GM21381 (cell line): ENCODE measurements around the gene CYB5R3.
A peak's percentile ranks its signal among the peaks of the same experiment; 100 is the strongest.
"Not testable (repeated sequence)": the region's sequence is repeated elsewhere in the genome, so short reads cannot be mapped to it uniquely, and the experiment has no call there.

Source experiments
- ATAC-seq: cut with Tn5 transposase; IDR thresholded peaks from one replicate; pipeline ENCODE4 v1.9.1; 2021; ENCODE audit warnings: mild to moderate bottlenecking, moderate library complexity; ENCODE audit not compliant: unreplicated experiment

The CYB5R3 gene

GRCh38 chr22:42626431-42626830 lies 22.8 kb downstream of the CYB5R3 start:
- ATAC-seq: no peak

- no peak for ATAC-seq
These were observed 23.8 kb downstream of the CYB5R3 start for GRCh38 chr22:42625416-42625815.

- no peak for ATAC-seq
These were observed 24.6 kb downstream of the CYB5R3 start for GRCh38 chr22:42624551-42625106.

GRCh38 chr22:42623756-42624441 lies 25.3 kb downstream of the CYB5R3 start:
- no peak for ATAC-seq

GRCh38 chr22:42623301-42623751 lies 25.9 kb downstream of the CYB5R3 start:
- no peak for ATAC-seq

GRCh38 chr22:42622061-42622710 lies 27.0 kb downstream of the CYB5R3 start:
- no peak for ATAC-seq

GRCh38 chr22:42621505-42622002 lies 27.6 kb downstream of the CYB5R3 start:
- ATAC-seq: no peak

- ATAC-seq: no peak
These were observed 29.1 kb downstream of the CYB5R3 start for GRCh38 chr22:42620084-42620483.

- no peak for ATAC-seq
These were observed 29.7 kb downstream of the CYB5R3 start for GRCh38 chr22:42619261-42620063.

GRCh38 chr22:42617155-42617983 lies 31.8 kb downstream of the CYB5R3 start:
- ATAC-seq: no peak

- ATAC-seq: not testable (repeated sequence)
These were observed 33.4 kb downstream of the CYB5R3 start for GRCh38 chr22:42615860-42616175.

GRCh38 chr22:42615092-42615859 lies 33.9 kb downstream of the CYB5R3 start:
- peak; percentile 52 for ATAC-seq

GRCh38 chr22:42614312-42615091 lies 34.7 kb downstream of the CYB5R3 start, which contains the start of gene POLDIP3:
TSS of gene POLDIP3 (minus strand) at chr22:42614883. CDS start at chr22:42614857, 26 bp downstream.
- ATAC-seq: peak; percentile 66

GRCh38 chr22:42613872-42614301 lies 35.3 kb downstream of the CYB5R3 start:
- no peak for ATAC-seq

GRCh38 chr22:42612336-42612735 lies 36.9 kb downstream of the CYB5R3 start:
- ATAC-seq: no peak

GRCh38 chr22:42611051-42611450 lies 38.1 kb downstream of the CYB5R3 start:
- no peak for ATAC-seq

GRCh38 chr22:42610186-42610585 lies 39.0 kb downstream of the CYB5R3 start:
- no peak for ATAC-seq

GRCh38 chr22:42608823-42609361 lies 40.3 kb downstream of the CYB5R3 start:
- no peak for ATAC-seq
